ENCODE data around the gene TMEM119.

The TMEM119 gene

GRCh38 chr12:108615918-108616317, 18.0 kb upstream of the TMEM119 start:
- no peak for DNase-seq

DNA sequence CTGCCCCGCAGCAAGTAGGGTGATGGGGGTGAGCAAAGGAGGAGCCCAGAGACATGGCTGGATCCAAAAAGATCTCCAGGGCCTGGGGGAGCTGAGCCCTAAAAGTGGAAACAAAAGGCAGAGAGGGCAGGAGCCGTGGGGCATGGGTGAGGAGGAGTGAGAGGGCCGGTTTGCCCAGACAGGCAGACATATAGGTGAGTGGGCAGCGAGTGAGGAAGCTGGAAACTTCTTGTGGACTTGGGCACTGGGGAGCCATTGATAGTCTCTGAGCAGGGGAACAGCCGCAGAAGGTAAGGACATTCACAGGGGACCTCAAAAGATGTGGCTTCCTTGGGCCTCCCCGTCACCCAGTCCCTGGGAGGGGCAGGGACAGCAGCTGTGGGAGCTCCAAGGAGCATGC, 16.8 kb upstream of the TMEM119 start:
- no peak for DNase-seq

- DNase-seq = no peak
Measured at GRCh38 chr12:108614041-108614440, 16.2 kb upstream of the TMEM119 start.

DNA sequence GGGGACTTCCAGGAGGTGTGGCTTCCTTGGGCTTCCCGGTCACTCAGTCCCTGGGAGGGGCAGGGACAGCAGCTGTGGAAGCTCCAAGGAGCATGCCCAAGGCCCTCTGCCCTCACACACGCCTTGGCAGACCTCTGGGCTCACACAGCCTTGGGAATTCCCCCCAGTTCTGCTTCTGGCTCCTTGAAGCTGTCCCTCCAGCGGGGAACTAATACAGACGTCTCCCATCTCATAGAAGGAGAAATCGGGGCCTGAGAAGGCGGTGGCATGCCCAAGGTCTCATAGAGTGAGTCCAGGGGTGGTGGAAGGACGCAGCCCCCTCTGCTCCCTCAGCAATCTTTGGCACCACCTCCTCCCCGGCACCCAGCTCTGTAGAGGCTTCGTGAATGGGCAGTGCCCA, 15.7 kb upstream of the TMEM119 start:
- DNase-seq = no peak

GRCh38 chr12:108612788-108613282, 15.0 kb upstream of the TMEM119 start:
- no peak for DNase-seq

GRCh38 chr12:108611884-108612415, 14.1 kb upstream of the TMEM119 start:
- peak; percentile 71 for DNase-seq

DNA sequence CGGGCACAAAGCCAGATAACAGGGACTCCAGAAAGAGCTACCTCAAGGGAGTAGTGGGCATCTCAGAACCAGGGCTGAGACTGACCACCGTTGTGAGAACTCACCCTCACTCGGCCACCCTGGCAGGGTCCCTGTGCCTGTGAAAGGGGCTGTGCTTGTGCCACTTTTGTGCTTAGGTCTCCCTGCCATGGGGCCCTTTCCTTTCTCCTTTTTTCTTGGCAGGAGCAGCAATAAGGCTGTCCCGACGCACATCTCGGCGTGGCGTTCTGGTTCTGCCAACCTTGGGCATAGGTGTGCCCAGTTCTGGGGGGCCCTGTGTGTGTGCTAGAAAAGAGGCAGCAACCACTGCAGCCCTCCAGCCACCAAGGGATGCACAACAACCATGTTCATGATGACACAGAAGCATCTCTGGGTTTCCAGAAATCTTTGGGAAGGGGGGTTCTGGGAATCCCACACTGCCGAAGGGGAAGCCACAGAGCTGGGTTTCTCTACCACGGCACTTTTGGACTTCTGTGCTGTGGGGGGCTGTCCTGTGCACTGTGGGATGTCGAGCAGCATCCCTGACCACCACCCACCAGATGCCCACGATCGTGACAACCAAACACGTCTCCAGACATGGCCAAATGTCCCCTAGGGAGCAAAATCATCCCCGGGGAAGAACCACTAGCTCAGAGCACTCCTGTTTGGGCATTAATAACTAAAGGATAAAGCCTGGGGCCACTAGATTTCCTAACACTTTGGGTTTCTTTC, 13.1 kb upstream of the TMEM119 start:
- no peak for DNase-seq

DNA sequence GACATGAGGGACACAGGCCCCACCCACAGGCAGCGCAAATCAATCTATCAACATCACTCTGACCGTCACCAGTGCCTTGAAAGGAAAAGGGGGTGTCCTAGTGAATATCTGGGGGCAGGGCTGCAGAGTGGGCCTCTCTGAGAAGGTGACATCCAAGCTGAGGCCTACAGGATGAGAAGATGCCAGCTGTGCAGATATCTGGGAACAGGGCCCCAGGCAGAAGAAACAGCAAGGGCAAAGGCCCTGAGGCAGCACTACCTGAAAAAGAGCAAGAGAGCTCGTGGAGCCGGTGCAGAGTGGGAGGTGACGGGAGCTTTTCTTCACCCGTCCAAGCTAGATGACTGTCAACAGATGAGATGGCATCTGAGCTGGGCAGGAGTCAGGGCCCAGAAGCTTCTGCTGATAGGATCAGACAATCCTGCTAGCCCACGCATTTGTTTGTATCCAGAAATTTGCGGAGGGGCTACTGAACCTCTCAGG, 12.5 kb upstream of the TMEM119 start:
- DNase-seq = no peak

DNA sequence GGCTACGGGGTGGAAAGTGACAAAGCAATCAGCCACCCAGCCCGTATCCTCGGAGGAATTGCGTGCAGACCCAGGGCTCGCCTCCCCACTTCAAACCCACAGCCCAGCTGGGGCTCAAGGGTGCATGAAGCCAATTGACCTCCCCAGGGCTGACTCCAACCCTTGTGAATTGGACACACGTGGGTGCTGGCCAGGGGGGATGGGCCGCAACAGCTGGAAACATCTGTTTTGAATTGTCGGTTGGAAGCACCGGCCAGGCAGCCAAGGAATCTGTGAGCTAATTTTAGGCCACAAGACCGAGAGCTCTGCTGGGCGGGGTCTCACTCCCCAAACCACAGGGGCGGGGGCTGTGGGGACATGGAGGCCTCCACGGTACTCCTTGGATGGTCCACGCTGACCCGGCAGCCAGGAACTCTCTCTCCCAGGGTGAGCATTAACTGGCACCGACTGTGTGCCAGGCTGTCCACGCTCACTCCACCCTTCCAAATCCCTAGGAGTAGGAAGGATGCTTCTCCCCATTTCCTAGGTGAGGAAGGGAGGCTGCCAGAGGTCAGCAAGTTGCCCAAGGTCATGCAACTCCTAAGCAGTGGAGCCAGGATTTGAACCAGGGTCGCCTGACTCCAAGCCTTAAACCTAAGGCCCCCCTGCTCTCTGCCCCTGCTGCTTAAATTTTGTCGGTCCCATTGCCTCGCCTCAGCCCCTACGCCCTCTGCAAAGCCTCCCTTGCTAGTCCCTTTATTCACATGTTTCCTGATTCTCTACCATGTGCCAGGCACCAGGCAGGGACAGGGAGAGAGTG, 11.9 kb upstream of the TMEM119 start:
- no peak for DNase-seq

GRCh38 chr12:108608616-108609015, 10.7 kb upstream of the TMEM119 start:
- no peak for DNase-seq

GRCh38 chr12:108607981-108608600, 10.2 kb upstream of the TMEM119 start:
- no peak for DNase-seq

- DNase-seq = no peak
Measured at GRCh38 chr12:108606492-108606891, 8.6 kb upstream of the TMEM119 start.

DNA sequence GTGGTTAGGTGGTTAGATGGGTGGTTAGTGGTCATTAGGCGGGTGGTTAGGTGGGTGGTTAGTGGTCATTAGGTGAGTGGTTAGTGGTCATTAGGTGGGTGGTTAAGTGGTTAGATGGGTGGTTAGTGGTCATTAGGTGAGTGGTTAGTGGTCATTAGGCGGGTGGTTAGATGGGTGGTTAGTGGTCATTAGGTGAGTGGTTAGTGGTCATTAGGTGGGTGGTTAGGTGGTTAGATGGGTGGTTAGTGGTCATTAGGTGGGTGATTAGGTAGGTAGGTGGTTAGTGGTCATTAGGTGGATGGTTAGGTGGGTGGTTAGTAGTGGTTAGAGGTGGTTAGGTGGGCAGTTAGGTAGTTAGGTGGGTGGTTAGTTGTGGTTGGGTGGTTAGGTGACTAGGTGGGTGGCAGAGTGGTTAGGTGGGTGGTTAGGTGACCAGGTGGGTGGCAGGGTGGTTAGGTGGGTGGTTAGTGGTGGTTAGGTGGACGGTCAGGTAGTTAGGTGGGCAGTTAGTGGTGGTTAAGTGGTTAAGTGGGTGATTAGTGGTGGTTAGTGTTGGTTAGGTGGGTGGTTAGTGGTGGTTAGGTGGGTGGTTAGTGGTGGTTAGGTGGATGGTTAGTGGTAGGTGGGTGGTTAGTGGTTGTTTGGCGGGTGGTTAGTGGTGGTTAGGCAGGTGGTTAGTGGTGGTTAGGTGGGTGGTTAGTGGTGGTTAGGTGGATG, 8.0 kb upstream of the TMEM119 start:
- no peak for DNase-seq

- no peak for DNase-seq
Measured at GRCh38 chr12:108605000-108605689, 7.3 kb upstream of the TMEM119 start.

- DNase-seq = no peak
Measured at GRCh38 chr12:108604208-108604941, 6.5 kb upstream of the TMEM119 start.

DNA sequence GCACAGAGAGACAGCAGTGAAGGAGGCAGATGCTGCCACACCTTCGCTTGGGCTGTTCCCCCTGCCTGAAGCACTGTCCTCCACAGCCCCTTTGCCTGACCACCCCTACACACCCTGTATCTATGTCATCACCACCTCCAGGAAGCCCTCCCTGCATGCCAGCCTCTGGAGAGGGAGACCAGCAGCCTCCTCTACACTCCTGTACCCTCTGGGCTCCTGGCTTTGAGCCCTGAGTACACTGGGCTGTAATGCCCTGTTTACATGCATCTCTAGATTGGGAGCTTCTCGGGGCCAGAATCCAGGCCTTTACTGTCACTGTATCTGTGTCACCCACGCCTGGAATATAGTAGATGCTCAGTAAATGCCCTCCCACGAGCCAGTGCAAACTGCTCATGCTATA, 5.9 kb upstream of the TMEM119 start:
- no peak for DNase-seq

DNA sequence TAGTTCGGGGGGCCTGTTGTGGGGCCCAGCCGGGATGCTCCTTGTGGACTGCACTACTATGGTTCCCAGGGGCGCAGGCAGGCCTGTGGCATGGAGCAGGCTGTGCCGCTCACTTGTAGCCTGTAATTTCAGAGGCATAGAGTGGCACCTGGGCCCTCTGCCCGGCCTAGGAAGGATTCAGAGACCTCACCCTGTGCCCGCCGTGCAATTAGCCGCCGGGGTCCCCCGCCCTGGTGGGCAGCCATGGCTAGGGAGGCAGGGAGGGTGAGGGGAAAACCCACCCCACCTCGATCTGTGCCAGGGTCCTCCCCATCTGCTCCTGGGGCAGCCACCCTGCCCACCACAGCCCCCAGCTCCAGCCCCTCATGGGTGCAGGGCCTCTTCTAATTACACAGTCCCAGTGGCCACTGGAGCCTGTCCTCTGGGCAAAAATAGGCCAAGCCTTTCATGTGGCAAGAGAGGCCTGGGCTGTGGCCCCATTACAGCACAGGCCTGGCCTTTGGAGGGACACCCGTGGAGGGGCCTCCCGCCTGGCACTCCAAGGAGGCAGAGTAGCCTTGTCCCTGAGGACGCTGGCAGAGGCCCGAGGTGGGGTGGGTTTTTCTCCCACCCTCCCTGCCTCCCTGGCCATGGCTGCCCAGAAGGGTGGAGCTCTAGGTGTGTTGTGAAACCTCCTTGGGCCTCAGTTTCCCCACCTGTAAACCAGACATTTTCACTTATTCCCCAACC, 5.3 kb upstream of the TMEM119 start:
- no peak for DNase-seq

DNA sequence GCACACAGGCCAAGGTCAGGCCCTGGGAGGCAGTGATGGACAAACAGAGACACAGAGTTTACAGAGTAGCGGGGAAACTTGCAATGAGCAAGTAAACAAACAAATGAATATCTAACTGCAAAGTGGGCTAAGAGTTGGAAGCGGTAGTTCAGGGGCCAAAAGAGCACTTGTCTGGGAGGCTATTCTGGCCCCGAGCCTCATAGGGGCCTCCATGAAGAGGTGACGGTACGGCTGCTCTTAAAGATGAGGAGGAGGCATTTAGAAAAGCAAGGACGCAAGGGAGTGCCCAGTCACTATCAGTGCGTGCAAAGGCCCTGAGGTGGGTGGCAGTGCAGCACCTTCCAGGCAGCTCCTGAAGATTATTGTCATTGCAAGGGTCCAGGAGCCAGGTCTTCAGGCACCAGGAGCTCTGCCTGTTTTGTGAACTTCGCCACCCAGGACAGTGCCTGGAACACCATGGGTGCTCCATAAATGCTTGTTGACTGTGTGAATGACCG, 4.4 kb upstream of the TMEM119 start:
- no peak for DNase-seq

- DNase-seq = no peak
Measured at GRCh38 chr12:108600702-108601007, 2.8 kb upstream of the TMEM119 start.

DNA sequence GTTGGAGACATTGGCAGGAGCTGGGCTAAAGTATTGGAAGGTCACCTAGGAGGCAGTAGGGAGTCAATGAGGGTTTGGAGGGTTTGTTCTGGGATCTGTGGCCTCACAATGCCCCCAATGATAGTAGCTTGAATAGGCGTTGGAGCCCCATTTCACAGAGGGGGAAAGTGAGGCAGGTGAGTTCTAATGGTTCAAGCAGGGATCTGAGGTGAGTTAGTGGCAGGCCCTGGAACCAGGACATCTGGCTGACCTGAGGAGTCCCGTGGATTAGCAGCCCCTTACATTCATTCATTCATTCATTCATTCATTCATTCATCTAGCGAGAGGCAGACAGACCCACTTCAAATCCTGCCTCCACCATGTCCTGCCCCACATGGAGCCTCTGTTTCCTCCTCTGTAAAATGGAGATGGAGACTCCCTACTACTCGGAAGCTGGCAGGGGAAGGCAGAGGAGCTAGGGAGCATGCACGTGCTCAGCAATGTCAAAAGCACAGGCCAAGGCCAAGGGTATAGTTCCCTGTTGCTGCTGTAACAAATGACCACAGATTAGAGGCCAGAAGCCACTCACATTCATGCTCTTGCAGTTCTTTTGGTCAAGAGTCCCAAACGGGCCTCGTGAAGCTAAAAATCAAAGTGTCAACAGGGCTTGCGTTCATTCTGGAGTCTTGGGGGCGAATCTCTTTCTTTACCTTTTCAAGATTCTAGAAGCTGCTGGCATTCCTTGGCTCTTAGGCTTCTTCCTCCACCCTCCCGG, 2.2 kb upstream of the TMEM119 start:
- DNase-seq = no peak

Measured in CD4-positive, alpha-beta T cell treated with Interleukin-6 for 4 hours (primary cell).